ENCODE measurements around the gene CALHM4. TPM values are rescaled to one million over a fixed set of nuclear protein-coding genes. Genes with fewer than 3 reads are reported as not detected.

The CALHM4 gene
- total and polyA plus RNA-seq, 2 of the 4 experiments (the other 2 are of a cell fraction), result 0.07 TPM; not detected in 1

DNA sequence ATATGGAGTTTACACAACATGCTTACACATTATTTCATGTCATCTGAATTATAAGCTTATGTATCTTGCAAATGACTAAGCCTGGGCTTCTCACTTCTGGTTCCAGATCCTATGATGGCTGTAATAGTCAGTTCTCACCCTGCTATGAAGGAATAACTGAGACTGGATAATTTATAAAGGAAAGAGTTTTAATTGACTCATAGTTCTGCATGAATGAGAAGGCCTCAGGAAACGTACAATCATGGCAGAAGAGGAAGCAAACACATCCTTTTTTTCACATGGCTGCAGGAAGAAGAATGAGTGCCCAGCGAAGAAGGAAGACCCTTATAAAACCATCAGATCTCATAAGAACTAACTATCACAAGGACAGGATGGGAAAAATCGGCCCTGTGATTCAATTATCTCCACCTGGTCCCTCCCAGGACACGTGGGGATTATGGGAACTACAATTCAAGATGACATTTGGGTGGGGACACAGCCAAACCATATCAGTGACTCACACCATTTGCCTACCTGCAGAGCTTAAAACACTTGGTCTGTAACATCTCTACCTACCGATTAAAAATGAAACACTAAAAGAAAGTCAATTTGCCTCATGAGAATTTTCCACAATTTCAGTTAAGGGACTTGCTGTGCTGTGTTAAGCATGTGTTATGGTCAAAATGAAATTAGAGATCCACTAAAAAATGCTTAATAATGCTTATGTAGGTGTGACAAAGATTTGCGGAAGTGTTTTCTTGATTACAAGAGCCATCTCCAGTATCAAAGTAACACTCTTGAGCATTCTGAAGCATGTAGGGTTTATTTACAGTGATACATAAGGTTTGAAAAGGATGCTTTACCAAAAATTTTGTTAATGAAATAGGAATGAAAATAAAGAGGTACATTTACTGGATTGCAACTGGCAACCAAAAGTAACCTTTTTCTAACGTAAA is 15.5 kb downstream of the CALHM4 start:
- Histone ChIP-seq H4K91ac (ENCODE audit: insufficient read depth, low read depth, low read length) (no peak overlapping the region), H3K9me1 (ENCODE audit: insufficient read depth, low read length) (peaks cover 3% of the 10 kb centered on the region; the same call in 1 of the 2 replicates), H3K9me3 (ENCODE audit: control insufficient read depth, insufficient read depth, low read length) (no peaks in the 10 kb centered on the region), H3K79me1 (ENCODE audit: low read depth in 1 of 2, low read length in 2 of 2) (peaks cover 8 to 31% of the 10 kb centered on the region in 2 experiments), H3K9ac (ENCODE audit: low read depth, low read length) (no peak overlapping the region), H3K36me3 (ENCODE audit: control insufficient read depth, insufficient read depth, low read length) (no peaks in the 10 kb centered on the region), H3K14ac (replicated peaks; ENCODE audit: low read depth, low read length) (no peak overlapping the region), H2BK5ac (ENCODE audit: low read depth, low read length, poor library complexity, severe bottlenecking) (peak overlapping the region; percentile 3), H3K23ac (ENCODE audit: low read depth, low read length) (no peak overlapping the region), H3K4ac (ENCODE audit: low read depth, low read length) (no peak overlapping the region), H4K5ac (ENCODE audit: low read depth, low read length) (no peak overlapping the region), H4K8ac (ENCODE audit: low read depth in 2 of 2, low read length in 2 of 2) (no peak overlapping the region), H2BK120ac (ENCODE audit: low read depth, low read length) (no peak overlapping the region), H2BK20ac (ENCODE audit: low read depth, low read length) (no peak overlapping the region), H3K4me2 (ENCODE audit: low read depth, low read length) (no peak overlapping the region), H2AFZ (replicated peaks; ENCODE audit: low read length, poor library complexity) (no peak overlapping the region), H3K18ac (ENCODE audit: low read depth, low read length) (no peak overlapping the region), H3K27ac (ENCODE audit: insufficient read depth, low read length) (no peak overlapping the region), H3K56ac (ENCODE audit: extremely low read depth, insufficient read depth, low read length) (no peak overlapping the region), H2BK15ac (ENCODE audit: low read depth, low read length) (no peak overlapping the region), H3K4me3 (ENCODE audit: insufficient read depth, low read depth, low read length) (no peak overlapping the region), H4K20me1 (ENCODE audit: insufficient read depth, low read length) (peaks cover 3% of the 10 kb centered on the region; the same call in 1 of the 2 replicates), H2AK9ac (replicated peaks; ENCODE audit: low read depth, low read length, poor library complexity) (no peak overlapping the region), H3K4me1 (ENCODE audit: control insufficient read depth, insufficient read depth, low read length) (peaks cover 6% of the 10 kb centered on the region), H2AK5ac (ENCODE audit: low read depth, low read length) (no peak overlapping the region), H3K27me3 (ENCODE audit: control insufficient read depth, insufficient read depth, low read length) (no peaks in the 10 kb centered on the region)
- POLR2A ChIA-PET (ENCODE audit: unreplicated experiment), result no interaction called here
- DNase-seq, result no peak
- dilution Hi-C loops (cut with HindIII; ENCODE audit: low sequenced_read_pairs, unreplicated experiment), result no loop called here
- in situ Hi-C loops (cut with MboI; ENCODE audit: low sequenced_read_pairs), result no loop called here
- CTCF ChIA-PET, result interaction anchor here (0.6 to 0.8 kb wide), 2 partner anchors 136 to 369 kb away, joined by 3 to 4 read pairs; no protein-coding TSS in a partner anchor
- no CpG with 5 or more reads among the region's 7 CpGs for WGBS, 2 experiments (ENCODE audit: extremely low coverage in 2 of 2, insufficient read length in 1 of 2)
- ATAC-seq (ENCODE audit: low read depth), result no peak
- intact Hi-C loops (cut with micrococcal nuclease), result no loop called here
- BruUV-seq (replicated peaks), result no TSS peak
- TF ChIP-seq RAD21 (IDR thresholded peaks at IDR 0.05; ENCODE audit: low read length), result no peak
- TF ChIP-seq FOS (IDR thresholded peaks at IDR 0.05; ENCODE audit: low read depth, low read length), result no peak
- TF ChIP-seq CHD1 (IDR thresholded peaks at IDR 0.05; ENCODE audit: low read depth, low read length), result no peak
- TF ChIP-seq SMC3 (IDR thresholded peaks at IDR 0.05; ENCODE audit: low read depth, low read length), result no peak
- TF ChIP-seq, protein P1, sequence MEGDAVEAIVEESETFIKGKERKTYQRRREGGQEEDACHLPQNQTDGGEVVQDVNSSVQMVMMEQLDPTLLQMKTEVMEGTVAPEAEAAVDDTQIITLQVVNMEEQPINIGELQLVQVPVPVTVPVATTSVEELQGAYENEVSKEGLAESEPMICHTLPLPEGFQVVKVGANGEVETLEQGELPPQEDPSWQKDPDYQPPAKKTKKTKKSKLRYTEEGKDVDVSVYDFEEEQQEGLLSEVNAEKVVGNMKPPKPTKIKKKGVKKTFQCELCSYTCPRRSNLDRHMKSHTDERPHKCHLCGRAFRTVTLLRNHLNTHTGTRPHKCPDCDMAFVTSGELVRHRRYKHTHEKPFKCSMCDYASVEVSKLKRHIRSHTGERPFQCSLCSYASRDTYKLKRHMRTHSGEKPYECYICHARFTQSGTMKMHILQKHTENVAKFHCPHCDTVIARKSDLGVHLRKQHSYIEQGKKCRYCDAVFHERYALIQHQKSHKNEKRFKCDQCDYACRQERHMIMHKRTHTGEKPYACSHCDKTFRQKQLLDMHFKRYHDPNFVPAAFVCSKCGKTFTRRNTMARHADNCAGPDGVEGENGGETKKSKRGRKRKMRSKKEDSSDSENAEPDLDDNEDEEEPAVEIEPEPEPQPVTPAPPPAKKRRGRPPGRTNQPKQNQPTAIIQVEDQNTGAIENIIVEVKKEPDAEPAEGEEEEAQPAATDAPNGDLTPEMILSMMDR (conservative IDR thresholded peaks at IDR 0.05; ENCODE audit: low read depth, low read length), result no peak
- no peak for TF ChIP-seq NFE2L2 (IDR thresholded peaks at IDR 0.05; ENCODE audit: low read depth, low read length)
- no peak for TF ChIP-seq MAFK (IDR thresholded peaks at IDR 0.05; ENCODE audit: low read depth, low read length)
- TF ChIP-seq MAZ (IDR thresholded peaks at IDR 0.05; ENCODE audit: borderline replicate concordance, low read depth, low read length), result no peak
- no peak for TF ChIP-seq RFX5 (IDR thresholded peaks at IDR 0.05; ENCODE audit: low read depth, low read length)
- TF ChIP-seq RCOR1 (IDR thresholded peaks at IDR 0.05; ENCODE audit: insufficient replicate concordance, low read length), result no peak
- no peak for TF ChIP-seq ELK1 (IDR thresholded peaks at IDR 0.05; ENCODE audit: borderline replicate concordance, low read depth, low read length)
- TF ChIP-seq, protein P2, sequence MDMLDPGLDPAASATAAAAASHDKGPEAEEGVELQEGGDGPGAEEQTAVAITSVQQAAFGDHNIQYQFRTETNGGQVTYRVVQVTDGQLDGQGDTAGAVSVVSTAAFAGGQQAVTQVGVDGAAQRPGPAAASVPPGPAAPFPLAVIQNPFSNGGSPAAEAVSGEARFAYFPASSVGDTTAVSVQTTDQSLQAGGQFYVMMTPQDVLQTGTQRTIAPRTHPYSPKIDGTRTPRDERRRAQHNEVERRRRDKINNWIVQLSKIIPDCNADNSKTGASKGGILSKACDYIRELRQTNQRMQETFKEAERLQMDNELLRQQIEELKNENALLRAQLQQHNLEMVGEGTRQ (IDR thresholded peaks at IDR 0.05; ENCODE audit: low read depth, low read length), result no peak
- no peak for TF ChIP-seq MXI1 (IDR thresholded peaks at IDR 0.05; ENCODE audit: borderline replicate concordance, low read depth, low read length)
- TF ChIP-seq CEBPB (IDR thresholded peaks at IDR 0.05; ENCODE audit: low read depth, low read length), result no peak
